ENCODE measurements around the gene KCNMA1.

Gene KCNMA1

GRCh38 chr10:77553311-77553710, 84.3 kb downstream of the KCNMA1 start:
- Histone ChIP-seq H3K79me2 (ENCODE audit: insufficient read depth, low read length) (no peaks in the 10 kb centered on the region), H3K9ac (ENCODE audit: low read length) (no peak overlapping the region), H3K27me3 (ENCODE audit: low read length) (no peaks in the 10 kb centered on the region), H3K36me3 (ENCODE audit: low read length) (no peaks in the 10 kb centered on the region), H2AFZ (ENCODE audit: low read depth, low read length, severe bottlenecking) (no peak overlapping the region), H3K9me2 (replicated peaks; ENCODE audit: insufficient read depth, low read length) (no peaks in the 10 kb centered on the region), H4K20me1 (ENCODE audit: low read depth, low read length) (no peaks in the 10 kb centered on the region), H3K4me3 (ENCODE audit: insufficient read depth, low read length, poor library complexity, severe bottlenecking) (no peak overlapping the region), H3K27ac (ENCODE audit: low read depth, low read length) (no peak overlapping the region), H3F3A (ENCODE audit: insufficient read depth) (no peaks in the 10 kb centered on the region), H3K9me3 (ENCODE audit: insufficient read depth, low read length) (no peaks in the 10 kb centered on the region), H3K4me2 (ENCODE audit: low read depth, low read length, poor library complexity, severe bottlenecking) (no peak overlapping the region)
- TF ChIP-seq EZH2phosphoT487 (conservative IDR thresholded peaks at IDR 0.05; ENCODE audit: low read length): no peak
- no peak for TF ChIP-seq CTCF (IDR thresholded peaks at IDR 0.05; ENCODE audit: insufficient read depth, low read length, poor library complexity, severe bottlenecking)

GRCh38 chr10:77552252-77552651, 85.4 kb downstream of the KCNMA1 start:
- Histone ChIP-seq H4K20me1 (ENCODE audit: low read depth, low read length) (no peaks in the 10 kb centered on the region), H3K4me2 (ENCODE audit: low read depth, low read length, poor library complexity, severe bottlenecking) (no peak overlapping the region)

GRCh38 chr10:77550378-77550777, 87.2 kb downstream of the KCNMA1 start:
- no peak overlapping the region for H3K4me2 ChIP-seq (ENCODE audit: low read depth, low read length, poor library complexity, severe bottlenecking)
- no peak overlapping the region for H3K9ac ChIP-seq (ENCODE audit: low read length)
- no peaks in the 10 kb centered on the region for H3F3A ChIP-seq (ENCODE audit: insufficient read depth)
- H3K27ac ChIP-seq (ENCODE audit: low read depth, low read length): no peak overlapping the region
- H3K36me3 ChIP-seq (ENCODE audit: low read length): no peaks in the 10 kb centered on the region
- H3K4me3 ChIP-seq (ENCODE audit: insufficient read depth, low read length, poor library complexity, severe bottlenecking): no peak overlapping the region
- TF ChIP-seq CTCF (IDR thresholded peaks at IDR 0.05; ENCODE audit: insufficient read depth, low read length, poor library complexity, severe bottlenecking) (no peak), EZH2phosphoT487 (conservative IDR thresholded peaks at IDR 0.05; ENCODE audit: low read length) (no peak)
- no peaks in the 10 kb centered on the region for H4K20me1 ChIP-seq (ENCODE audit: low read depth, low read length)
- no peaks in the 10 kb centered on the region for H3K9me3 ChIP-seq (ENCODE audit: insufficient read depth, low read length)
- H2AFZ ChIP-seq (ENCODE audit: low read depth, low read length, severe bottlenecking): no peak overlapping the region
- no peaks in the 10 kb centered on the region for H3K9me2 ChIP-seq (replicated peaks; ENCODE audit: insufficient read depth, low read length)
- H3K79me2 ChIP-seq (ENCODE audit: insufficient read depth, low read length): no peaks in the 10 kb centered on the region
- no peaks in the 10 kb centered on the region for H3K27me3 ChIP-seq (ENCODE audit: low read length)

More at GRCh38 chr10:77552252-77552651, 85.4 kb downstream of the KCNMA1 start:
- Histone ChIP-seq H3K9me2 (replicated peaks; ENCODE audit: insufficient read depth, low read length) (no peaks in the 10 kb centered on the region), H3K27me3 (ENCODE audit: low read length) (no peaks in the 10 kb centered on the region), H3K79me2 (ENCODE audit: insufficient read depth, low read length) (no peaks in the 10 kb centered on the region), H3K4me3 (ENCODE audit: insufficient read depth, low read length, poor library complexity, severe bottlenecking) (no peak overlapping the region), H3K9ac (ENCODE audit: low read length) (no peak overlapping the region), H3K36me3 (ENCODE audit: low read length) (no peaks in the 10 kb centered on the region), H2AFZ (ENCODE audit: low read depth, low read length, severe bottlenecking) (no peak overlapping the region), H3K27ac (ENCODE audit: low read depth, low read length) (no peak overlapping the region), H3F3A (ENCODE audit: insufficient read depth) (no peaks in the 10 kb centered on the region), H3K9me3 (ENCODE audit: insufficient read depth, low read length) (no peaks in the 10 kb centered on the region)
- TF ChIP-seq CTCF (IDR thresholded peaks at IDR 0.05; ENCODE audit: insufficient read depth, low read length, poor library complexity, severe bottlenecking): no peak

GRCh38 chr10:77548671-77549070, 88.9 kb downstream of the KCNMA1 start:
- Histone ChIP-seq H3K27ac (ENCODE audit: low read depth, low read length) (no peak overlapping the region), H3K4me3 (ENCODE audit: insufficient read depth, low read length, poor library complexity, severe bottlenecking) (no peak overlapping the region), H3K36me3 (ENCODE audit: low read length) (no peaks in the 10 kb centered on the region), H3K9ac (ENCODE audit: low read length) (no peak overlapping the region), H4K20me1 (ENCODE audit: low read depth, low read length) (no peaks in the 10 kb centered on the region), H3K9me2 (replicated peaks; ENCODE audit: insufficient read depth, low read length) (no peaks in the 10 kb centered on the region), H3K9me3 (ENCODE audit: insufficient read depth, low read length) (no peaks in the 10 kb centered on the region), H3F3A (ENCODE audit: insufficient read depth) (no peaks in the 10 kb centered on the region), H3K4me2 (ENCODE audit: low read depth, low read length, poor library complexity, severe bottlenecking) (no peak overlapping the region), H3K79me2 (ENCODE audit: insufficient read depth, low read length) (no peaks in the 10 kb centered on the region), H3K27me3 (ENCODE audit: low read length) (no peaks in the 10 kb centered on the region), H2AFZ (ENCODE audit: low read depth, low read length, severe bottlenecking) (no peak overlapping the region)
- no peak for TF ChIP-seq CTCF (IDR thresholded peaks at IDR 0.05; ENCODE audit: insufficient read depth, low read length, poor library complexity, severe bottlenecking)
- no peak for TF ChIP-seq EZH2phosphoT487 (conservative IDR thresholded peaks at IDR 0.05; ENCODE audit: low read length)

All from SU-DHL-6 (cell line).